C4-2B (cell line): ENCODE measurements around the gene C1QTNF9.

Experiments used
- CTCF ChIP-seq: fragments of 450-650 bp; conservative IDR thresholded peaks from 2 replicates; pipeline ENCODE4 v1.5.1; 2017; ENCODE audit warnings: mild to moderate bottlenecking
- ZFX ChIP-seq: fragments of 450-650 bp; IDR thresholded peaks from 2 replicates; pipeline ENCODE4 v1.6.1; 2017

DNA sequence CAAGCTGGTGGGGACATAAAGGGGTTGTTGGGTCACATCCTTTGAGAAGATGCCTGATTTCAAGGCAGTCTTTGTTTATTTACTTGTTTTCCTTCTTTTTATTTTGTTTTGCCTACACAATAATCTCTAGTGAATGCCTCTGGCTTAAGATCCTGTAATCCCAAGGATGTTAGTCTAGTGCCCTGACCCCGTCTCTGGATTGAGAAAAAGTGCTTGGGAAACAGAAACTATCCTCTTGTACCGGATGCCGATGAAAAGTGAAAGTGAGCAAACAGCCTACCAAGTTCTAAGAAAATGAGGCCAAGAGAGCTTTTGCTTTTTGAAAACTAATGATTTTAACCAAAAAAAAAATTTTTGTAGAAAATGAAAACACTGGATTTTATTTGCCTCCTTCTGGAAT lies 42.1 kb upstream of the C1QTNF9 start:
- no peak for TF ChIP-seq CTCF
- TF ChIP-seq ZFX: no peak
